ENCODE measurements around the gene DAPP1. TPM values are rescaled to one million over a fixed set of nuclear protein-coding genes. Genes with fewer than 3 reads are reported as not detected.

The DAPP1 gene
- polyA plus RNA-seq, 4 donors: 0.97 to 1.4 (median 1.1) TPM

- no peak for DNase-seq (ENCODE audit: low read depth in 4 of 4, low spot score in 2 of 4)
Observed at GRCh38 chr4:99893839-99894160, 77.2 kb downstream of the DAPP1 start.

- peak; percentile 68 to 87 (median 78) for DNase-seq (ENCODE audit: low read depth in 4 of 4, low spot score in 2 of 4)
Observed at GRCh38 chr4:99894161-99894997, 77.8 kb downstream of the DAPP1 start, which contains the start of gene LAMTOR3. TSS of gene LAMTOR3 (minus strand) at chr4:99894427. CDS start at chr4:99893963, 464 bp downstream.

GRCh38 chr4:99894998-99895397, 78.4 kb downstream of the DAPP1 start:
- peak in 1 of 4 donors; percentile 1 for DNase-seq (ENCODE audit: low read depth in 4 of 4, low spot score in 2 of 4)

GRCh38 chr4:99915449-99915848, 98.8 kb downstream of the DAPP1 start:
- no peak for DNase-seq (ENCODE audit: low read depth in 4 of 4, low spot score in 2 of 4)

GRCh38 chr4:99917575-99917974, 100.9 kb downstream of the DAPP1 start:
- DNase-seq (ENCODE audit: low read depth in 4 of 4, low spot score in 2 of 4): no peak

GRCh38 chr4:99918656-99919055, 102.0 kb downstream of the DAPP1 start:
- no peak for DNase-seq (ENCODE audit: low read depth in 4 of 4, low spot score in 2 of 4)

Other genes starting within 250 kb of the DAPP1 start
- 10 to 100 TPM in 3 of 4 donors, 1 to 10 TPM in 1; 5.8 to 15.8 (median 11.4) TPM for gene MTTP, start 242.0 kb upstream of the DAPP1 start, polyA plus RNA-seq (ENCODE audit: insufficient read length in 4 of 4)
- 1 to 10 TPM in 1 of 4 donors, under 1 TPM in 3; 0.77 to 1.0 (median 0.81) TPM for gene C4orf54, start 159.0 kb upstream of the DAPP1 start, polyA plus RNA-seq (ENCODE audit: insufficient read length in 4 of 4)
- 100 to 1,000 TPM in 2 of 4 donors, 10 to 100 TPM in 2; 80.0 to 105 (median 97.3) TPM for gene LAMTOR3, start 77.6 kb downstream of the DAPP1 start, polyA plus RNA-seq (ENCODE audit: insufficient read length in 4 of 4)
- 10 to 100 TPM; 31.7 to 42.4 (median 36.6) TPM for gene DNAJB14, start 129.8 kb downstream of the DAPP1 start, polyA plus RNA-seq (ENCODE audit: insufficient read length in 4 of 4)
- 100 to 1,000 TPM; 344 to 407 (median 367) TPM for gene H2AZ1, start 133.4 kb downstream of the DAPP1 start, polyA plus RNA-seq (ENCODE audit: insufficient read length in 4 of 4)